ENCODE results near the gene STRBP. TPM values are rescaled to one million over a fixed set of nuclear protein-coding genes. Genes with fewer than 3 reads are reported as not detected.

STRBP gene
- total and polyA plus RNA-seq, 9 of the 15 experiments (the other 6 are each of a cell fraction or from before 2014, with no cell fraction given), result 27.7 to 84.0 (median 70.2) TPM

- H3K4me1 ChIP-seq (replicated peaks in 1 of 2; ENCODE audit: control insufficient read depth in 2 of 2, insufficient read depth in 2 of 2, low read length in 2 of 2), result no peaks in the 10 kb centered on the region; a peak in 1 of 5 replicates
- DNase-seq (ENCODE audit: extremely low read depth in 1 of 4, low spot score in 3 of 4) (no peak), FAIRE-seq (no peak), ATAC-seq (no peak)
- H3K9me1 ChIP-seq (ENCODE audit: control insufficient read depth, insufficient read depth, low read length), result no peaks in the 10 kb centered on the region
- no peak overlapping the region for H3K4me3 ChIP-seq
- peaks cover 59% of the 10 kb centered on the region; the same call in 2 of the 3 replicates for H3K36me3 ChIP-seq (ENCODE audit: control insufficient read depth, insufficient read depth, low read length)
- 72% methylated on average over 3 of the region's 3 CpGs for WGBS (ENCODE audit: insufficient coverage, low coverage, missing lambda C conversion rate)
- intact Hi-C loops (cut with micrococcal nuclease), result no loop called here
- H3K27me3 ChIP-seq (ENCODE audit: control insufficient read depth in 2 of 2, insufficient read depth in 2 of 2, low read length in 2 of 2), result no peaks in the 10 kb centered on the region
- H3K4me2 ChIP-seq (ENCODE audit: insufficient read depth, low read length), result no peak overlapping the region
- H3K79me2 ChIP-seq (ENCODE audit: control insufficient read depth, insufficient read depth, low read length), result no peaks in the 10 kb centered on the region
- in situ Hi-C loops (cut with MboI), result no loop called here
- ChIA-PET CTCF (ENCODE audit: low intra/inter-chr PET ratio) (no interaction called here), POLR2A (interaction anchor here (0.8 to 2.5 kb wide), 6 partner anchors 10 to 262 kb away, joined by 3 to 11 read pairs (median 4); no protein-coding TSS in a partner anchor)
- no peaks in the 10 kb centered on the region for H4K20me1 ChIP-seq (replicated peaks; ENCODE audit: control insufficient read depth, insufficient read depth, low read length)
- BruUV-seq (replicated peaks), result no TSS peak
- no peak overlapping the region for H3K27ac ChIP-seq (ENCODE audit: extremely low read depth, low read depth, low read length)
- no peaks in the 10 kb centered on the region for H3K9me3 ChIP-seq (replicated peaks; ENCODE audit: control insufficient read depth, insufficient read depth, low read depth, low read length)
- no peak for TF ChIP-seq SIX5 (IDR thresholded peaks at IDR 0.05; ENCODE audit: borderline replicate concordance in 1 of 2, insufficient read depth in 1 of 2, low read depth in 1 of 2, low read length in 2 of 2)
- TF ChIP-seq, protein P1, sequence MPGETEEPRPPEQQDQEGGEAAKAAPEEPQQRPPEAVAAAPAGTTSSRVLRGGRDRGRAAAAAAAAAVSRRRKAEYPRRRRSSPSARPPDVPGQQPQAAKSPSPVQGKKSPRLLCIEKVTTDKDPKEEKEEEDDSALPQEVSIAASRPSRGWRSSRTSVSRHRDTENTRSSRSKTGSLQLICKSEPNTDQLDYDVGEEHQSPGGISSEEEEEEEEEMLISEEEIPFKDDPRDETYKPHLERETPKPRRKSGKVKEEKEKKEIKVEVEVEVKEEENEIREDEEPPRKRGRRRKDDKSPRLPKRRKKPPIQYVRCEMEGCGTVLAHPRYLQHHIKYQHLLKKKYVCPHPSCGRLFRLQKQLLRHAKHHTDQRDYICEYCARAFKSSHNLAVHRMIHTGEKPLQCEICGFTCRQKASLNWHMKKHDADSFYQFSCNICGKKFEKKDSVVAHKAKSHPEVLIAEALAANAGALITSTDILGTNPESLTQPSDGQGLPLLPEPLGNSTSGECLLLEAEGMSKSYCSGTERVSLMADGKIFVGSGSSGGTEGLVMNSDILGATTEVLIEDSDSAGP (CRISPR knock-in tag; IDR thresholded peaks at IDR 0.05), result no peak
- TF ChIP-seq, protein P2, sequence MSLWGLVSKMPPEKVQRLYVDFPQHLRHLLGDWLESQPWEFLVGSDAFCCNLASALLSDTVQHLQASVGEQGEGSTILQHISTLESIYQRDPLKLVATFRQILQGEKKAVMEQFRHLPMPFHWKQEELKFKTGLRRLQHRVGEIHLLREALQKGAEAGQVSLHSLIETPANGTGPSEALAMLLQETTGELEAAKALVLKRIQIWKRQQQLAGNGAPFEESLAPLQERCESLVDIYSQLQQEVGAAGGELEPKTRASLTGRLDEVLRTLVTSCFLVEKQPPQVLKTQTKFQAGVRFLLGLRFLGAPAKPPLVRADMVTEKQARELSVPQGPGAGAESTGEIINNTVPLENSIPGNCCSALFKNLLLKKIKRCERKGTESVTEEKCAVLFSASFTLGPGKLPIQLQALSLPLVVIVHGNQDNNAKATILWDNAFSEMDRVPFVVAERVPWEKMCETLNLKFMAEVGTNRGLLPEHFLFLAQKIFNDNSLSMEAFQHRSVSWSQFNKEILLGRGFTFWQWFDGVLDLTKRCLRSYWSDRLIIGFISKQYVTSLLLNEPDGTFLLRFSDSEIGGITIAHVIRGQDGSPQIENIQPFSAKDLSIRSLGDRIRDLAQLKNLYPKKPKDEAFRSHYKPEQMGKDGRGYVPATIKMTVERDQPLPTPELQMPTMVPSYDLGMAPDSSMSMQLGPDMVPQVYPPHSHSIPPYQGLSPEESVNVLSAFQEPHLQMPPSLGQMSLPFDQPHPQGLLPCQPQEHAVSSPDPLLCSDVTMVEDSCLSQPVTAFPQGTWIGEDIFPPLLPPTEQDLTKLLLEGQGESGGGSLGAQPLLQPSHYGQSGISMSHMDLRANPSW (CRISPR knock-in tag; IDR thresholded peaks at IDR 0.05), result no peak
- no peak for TF ChIP-seq JUNB (CRISPR knock-in tag; conservative IDR thresholded peaks at IDR 0.05)
- no peak for TF ChIP-seq BACH1 (tag; IDR thresholded peaks at IDR 0.05)
- TF ChIP-seq, protein P3, sequence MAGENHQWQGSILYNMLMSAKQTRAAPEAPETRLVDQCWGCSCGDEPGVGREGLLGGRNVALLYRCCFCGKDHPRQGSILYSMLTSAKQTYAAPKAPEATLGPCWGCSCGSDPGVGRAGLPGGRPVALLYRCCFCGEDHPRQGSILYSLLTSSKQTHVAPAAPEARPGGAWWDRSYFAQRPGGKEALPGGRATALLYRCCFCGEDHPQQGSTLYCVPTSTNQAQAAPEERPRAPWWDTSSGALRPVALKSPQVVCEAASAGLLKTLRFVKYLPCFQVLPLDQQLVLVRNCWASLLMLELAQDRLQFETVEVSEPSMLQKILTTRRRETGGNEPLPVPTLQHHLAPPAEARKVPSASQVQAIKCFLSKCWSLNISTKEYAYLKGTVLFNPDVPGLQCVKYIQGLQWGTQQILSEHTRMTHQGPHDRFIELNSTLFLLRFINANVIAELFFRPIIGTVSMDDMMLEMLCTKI (IDR thresholded peaks at IDR 0.05; ENCODE audit: partially characterized antibody), result no peak
- TF ChIP-seq SMAD1 (IDR thresholded peaks at IDR 0.05; ENCODE audit: low read depth, low read length, partially characterized antibody), result no peak
- no peak for TF ChIP-seq NEUROD1 (IDR thresholded peaks at IDR 0.05; ENCODE audit: borderline replicate concordance, low read depth, low read length, partially characterized antibody)
- TF ChIP-seq, protein P4, sequence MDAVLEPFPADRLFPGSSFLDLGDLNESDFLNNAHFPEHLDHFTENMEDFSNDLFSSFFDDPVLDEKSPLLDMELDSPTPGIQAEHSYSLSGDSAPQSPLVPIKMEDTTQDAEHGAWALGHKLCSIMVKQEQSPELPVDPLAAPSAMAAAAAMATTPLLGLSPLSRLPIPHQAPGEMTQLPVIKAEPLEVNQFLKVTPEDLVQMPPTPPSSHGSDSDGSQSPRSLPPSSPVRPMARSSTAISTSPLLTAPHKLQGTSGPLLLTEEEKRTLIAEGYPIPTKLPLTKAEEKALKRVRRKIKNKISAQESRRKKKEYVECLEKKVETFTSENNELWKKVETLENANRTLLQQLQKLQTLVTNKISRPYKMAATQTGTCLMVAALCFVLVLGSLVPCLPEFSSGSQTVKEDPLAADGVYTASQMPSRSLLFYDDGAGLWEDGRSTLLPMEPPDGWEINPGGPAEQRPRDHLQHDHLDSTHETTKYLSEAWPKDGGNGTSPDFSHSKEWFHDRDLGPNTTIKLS (IDR thresholded peaks at IDR 0.05; ENCODE audit: borderline replicate concordance, low read depth), result no peak
- H2AFZ ChIP-seq (ENCODE audit: low read depth, low read length), result no peak overlapping the region
- H3K9ac ChIP-seq (ENCODE audit: insufficient read depth in 1 of 2, low read depth in 2 of 2, low read length in 2 of 2), result no peak overlapping the region
These were observed 175.2 kb downstream of the STRBP start for GRCh38 chr9:123093141-123093540.

Measured in K562 (cell line).